GM23248 (cell line): ENCODE data around the gene LAP3. TPM values are rescaled to one million over a fixed set of nuclear protein-coding genes. Genes with fewer than 3 reads are reported as not detected.

Experiments used
- DNase-seq: peaks from one replicate; pipeline ENCODE4 v3.0.0-alpha.2; 2015
- H2AFZ ChIP-seq: fragments of 200-600 bp; sonication (generic); 2 replicates; pipeline ENCODE4 v1.6.1; 2016; ENCODE audit warnings: antibody characterized with exemption
- H3F3A ChIP-seq: fragments of 200-600 bp; sonication (generic); 2 replicates; pipeline ENCODE4 v1.6.1; 2016; ENCODE audit warnings: mild to moderate bottlenecking, antibody characterized with exemption, mixed run types; ENCODE audit not compliant: insufficient read depth
- H3K27ac ChIP-seq: fragments of 200-600 bp; sonication (generic); 2 replicates; pipeline ENCODE4 v1.5.1; 2016; ENCODE audit warnings: mild to moderate bottlenecking
- H3K27me3 ChIP-seq: fragments of 200-600 bp; sonication (generic); replicated peaks from 2 replicates; pipeline ENCODE4 v1.6.1; 2016; ENCODE audit warnings: mild to moderate bottlenecking; ENCODE audit not compliant: insufficient read depth
- H3K36me3 ChIP-seq: fragments of 200-600 bp; sonication (generic); 2 replicates; pipeline ENCODE4 v1.6.1; 2016; ENCODE audit warnings: low read depth, mild to moderate bottlenecking
- H3K4me1 ChIP-seq: fragments of 200-600 bp; sonication (generic); 2 replicates; pipeline ENCODE4 v1.6.1; 2016; ENCODE audit warnings: mild to moderate bottlenecking; ENCODE audit not compliant: insufficient read depth
- H3K4me2 ChIP-seq: fragments of 200-600 bp; sonication (generic); one replicate; pipeline ENCODE4 v1.6.1; 2016; ENCODE audit warnings: mild to moderate bottlenecking; ENCODE audit not compliant: unreplicated experiment
- H3K4me3 ChIP-seq: fragments of 200-600 bp; sonication (generic); 2 replicates; pipeline ENCODE4 v1.5.1; 2016; ENCODE audit warnings: mild to moderate bottlenecking
- H3K79me2 ChIP-seq: fragments of 200-600 bp; sonication (generic); 2 replicates; pipeline ENCODE4 v1.6.1; 2016; ENCODE audit warnings: mild to moderate bottlenecking; ENCODE audit not compliant: insufficient read depth
- H3K9ac ChIP-seq: fragments of 200-600 bp; sonication (generic); 2 replicates; pipeline ENCODE4 v1.6.1; 2016; ENCODE audit warnings: mild to moderate bottlenecking
- H3K9me2 ChIP-seq: fragments of 200-600 bp; sonication (generic); 2 replicates; pipeline ENCODE4 v1.6.1; 2016; ENCODE audit warnings: mixed run types, mild to moderate bottlenecking, moderate library complexity; ENCODE audit not compliant: insufficient read depth
- H3K9me3 ChIP-seq: fragments of 200-600 bp; sonication (generic); one replicate; pipeline ENCODE4 v1.6.1; 2017; ENCODE audit warnings: low read depth
- H4K20me1 ChIP-seq: fragments of 200-600 bp; sonication (generic); 2 replicates; pipeline ENCODE4 v1.6.0; 2016; ENCODE audit not compliant: insufficient read depth
- EZH2 ChIP-seq: fragments of 200-600 bp; sonication (generic); IDR thresholded peaks from 2 replicates; pipeline ENCODE4 v1.6.1; 2018; ENCODE audit warnings: antibody characterized with exemption, mild to moderate bottlenecking; ENCODE audit not compliant: insufficient read depth, poor library complexity, severe bottlenecking
- EZH2phosphoT487 ChIP-seq: fragments of 200-600 bp; sonication (generic); IDR thresholded peaks from 2 replicates; pipeline ENCODE4 v1.6.1; 2018; ENCODE audit warnings: antibody characterized with exemption, moderate library complexity, mild to moderate bottlenecking, low read depth; ENCODE audit not compliant: insufficient read depth
- WGBS, 2 experiments: methylation state at CpG; one replicate each; pipeline ENCODE4 v1.1.6; 2015 to 2017; ENCODE audit warnings: low lambda C conversion rate in 2 of 2, low coverage in 1 of 2; ENCODE audit errors: missing lambda C conversion rate in 2 of 2; 5-methylcytosine and 5-hydroxymethylcytosine counted together
- in situ Hi-C: fragments of 300-500 bp; cut with MboI; formaldehyde crosslinking; loops from 2 replicates; pipeline ENCODE4 v1.15.0; 2020
- polyA plus RNA-seq: library from polyadenylated mRNA; unstranded; fragments of >200 nt; fragmentation: Nextera tagmentation; extraction: Ambion mirVana; gene quantifications from 2 replicates; pipeline ENCODE4 v1.2.1, GENCODE V29; 2016
- total RNA-seq: library from RNA; depleted of rRNA; stranded (reverse); fragments of >200 nt; shearing (Covaris generic); gene quantifications from 2 replicates; pipeline ENCODE4 v1.2.3, GENCODE V29; 2014

The LAP3 gene
- total and polyA plus RNA-seq, 2 experiments from 2014 or later, result 60.7 to 75.4 TPM

DNA sequence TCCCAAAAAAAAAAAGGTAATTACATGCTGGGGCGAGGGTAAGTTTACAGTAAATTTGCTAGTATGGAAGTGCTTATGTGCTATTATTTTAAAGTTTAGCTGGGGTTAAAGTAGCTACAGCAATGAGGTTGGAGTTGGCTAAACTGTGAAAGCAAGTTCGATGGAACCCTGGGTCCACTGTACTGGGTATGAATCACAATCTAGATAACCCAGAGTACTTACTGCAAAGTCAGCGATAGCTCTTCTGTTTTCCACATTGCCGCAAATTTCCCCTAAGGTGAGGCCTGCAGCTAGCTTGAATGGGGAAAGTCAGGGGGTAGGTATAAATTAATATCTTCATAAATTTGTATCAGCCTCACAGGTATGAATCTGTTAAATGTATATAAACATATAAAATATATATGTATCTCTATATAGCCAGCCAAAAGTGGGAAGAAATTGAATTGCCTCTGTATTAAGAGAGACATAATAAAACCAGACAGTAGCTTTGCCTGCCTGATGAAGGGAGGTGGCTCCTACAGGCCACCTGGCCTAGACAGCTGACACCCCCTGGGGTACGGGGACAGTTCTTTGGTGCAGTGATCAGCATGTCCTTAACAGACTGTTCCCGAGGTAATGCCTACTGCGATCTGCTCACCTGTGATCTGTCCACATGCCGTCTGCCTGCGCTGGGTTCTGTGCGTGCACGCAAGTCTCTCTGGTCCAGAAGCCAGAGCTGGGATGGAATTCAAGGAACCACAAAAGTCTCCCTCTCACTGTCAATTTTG lies 31.4 kb upstream of the LAP3 start:
- no peak overlapping the region for H3K4me3 ChIP-seq
- no peaks in the 10 kb centered on the region for H3K9me3 ChIP-seq
- H3K36me3 ChIP-seq, result no peaks in the 10 kb centered on the region
- no peaks in the 10 kb centered on the region for H3F3A ChIP-seq
- H3K4me2 ChIP-seq, result no peak overlapping the region
- H3K79me2 ChIP-seq, result no peaks in the 10 kb centered on the region
- no peaks in the 10 kb centered on the region for H3K27me3 ChIP-seq
- H3K9ac ChIP-seq, result no peak overlapping the region
- WGBS, 2 experiments, result 64 to 66% methylated on average over 11 of the region's 11 CpGs
- DNase-seq, result no peak
- H2AFZ ChIP-seq, result no peak overlapping the region
- no peaks in the 10 kb centered on the region for H4K20me1 ChIP-seq
- no peaks in the 10 kb centered on the region for H3K9me2 ChIP-seq
- no peaks in the 10 kb centered on the region for H3K4me1 ChIP-seq
- in situ Hi-C loops, result no loop called here
- H3K27ac ChIP-seq, result no peak overlapping the region
- TF ChIP-seq EZH2 (no peak), EZH2phosphoT487 (no peak)

- 50 to 55% methylated on average over 9 to 10 of the region's 10 CpGs for WGBS, 2 experiments
- no peaks in the 10 kb centered on the region for H3K79me2 ChIP-seq
- no peak overlapping the region for H3K27ac ChIP-seq
- H4K20me1 ChIP-seq, result no peaks in the 10 kb centered on the region
- H3F3A ChIP-seq, result no peaks in the 10 kb centered on the region
- TF ChIP-seq EZH2phosphoT487 (no peak), EZH2 (no peak)
- H3K9me2 ChIP-seq, result no peaks in the 10 kb centered on the region
- H3K27me3 ChIP-seq, result no peaks in the 10 kb centered on the region
- no peak overlapping the region for H3K4me2 ChIP-seq
- H2AFZ ChIP-seq, result no peak overlapping the region
- no peaks in the 10 kb centered on the region for H3K9me3 ChIP-seq
- H3K9ac ChIP-seq, result no peak overlapping the region
- H3K4me1 ChIP-seq, result no peaks in the 10 kb centered on the region
- no peak for DNase-seq
- H3K36me3 ChIP-seq, result no peaks in the 10 kb centered on the region
- in situ Hi-C loops, result no loop called here
- no peak overlapping the region for H3K4me3 ChIP-seq
Measured at GRCh38 chr4:17546222-17546621, 30.8 kb upstream of the LAP3 start.

GRCh38 chr4:17546678-17547077 lies 30.3 kb upstream of the LAP3 start:
- H3F3A ChIP-seq, result no peaks in the 10 kb centered on the region
- H3K27ac ChIP-seq, result no peak overlapping the region
- in situ Hi-C loops, result no loop called here
- no peak for DNase-seq
- H3K9ac ChIP-seq, result no peak overlapping the region
- H3K27me3 ChIP-seq, result no peaks in the 10 kb centered on the region
- no peaks in the 10 kb centered on the region for H3K9me3 ChIP-seq
- H3K4me1 ChIP-seq, result no peaks in the 10 kb centered on the region
- no peaks in the 10 kb centered on the region for H4K20me1 ChIP-seq
- no peak overlapping the region for H3K4me2 ChIP-seq
- H3K4me3 ChIP-seq, result no peak overlapping the region
- no peak for TF ChIP-seq EZH2
- no peak for TF ChIP-seq EZH2phosphoT487
- H3K79me2 ChIP-seq, result no peaks in the 10 kb centered on the region
- H3K36me3 ChIP-seq, result no peaks in the 10 kb centered on the region
- no peak overlapping the region for H2AFZ ChIP-seq
- 76 to 80% methylated on average over 9 to 12 of the region's 12 CpGs for WGBS, 2 experiments
- no peaks in the 10 kb centered on the region for H3K9me2 ChIP-seq

DNA sequence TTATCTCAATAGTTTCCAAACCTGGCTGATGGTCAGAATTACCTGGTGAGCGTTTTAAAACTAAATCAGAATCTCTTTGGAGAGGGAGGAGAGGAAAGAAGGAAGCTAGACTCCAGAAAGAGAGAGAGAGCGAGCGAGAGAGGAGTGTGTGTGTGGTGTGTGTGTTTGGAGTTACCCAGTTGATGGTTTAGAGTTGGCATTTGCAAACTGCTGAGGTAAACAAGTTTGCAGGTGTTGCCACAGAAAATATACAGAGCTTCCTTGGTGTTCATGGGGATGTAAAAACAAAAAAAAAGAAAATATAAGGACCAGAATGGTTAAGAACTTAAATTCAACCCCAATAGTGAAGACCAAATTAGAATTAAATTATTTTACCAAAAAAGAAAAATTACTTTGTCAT lies 26.4 kb upstream of the LAP3 start:
- Histone ChIP-seq H3K4me2 (no peak overlapping the region), H3K79me2 (no peaks in the 10 kb centered on the region), H2AFZ (no peak overlapping the region), H3F3A (no peaks in the 10 kb centered on the region), H3K9me2 (no peaks in the 10 kb centered on the region), H3K9ac (no peak overlapping the region), H3K4me1 (no peaks in the 10 kb centered on the region), H3K9me3 (no peaks in the 10 kb centered on the region), H3K4me3 (no peak overlapping the region), H3K36me3 (no peaks in the 10 kb centered on the region), H4K20me1 (no peaks in the 10 kb centered on the region), H3K27me3 (no peaks in the 10 kb centered on the region), H3K27ac (no peak overlapping the region)
- DNase-seq, result no peak
- in situ Hi-C loops, result loop anchor here (25.0 kb wide), 2 partner anchors 262 to 1037 kb away; partner anchors contain the start of genes DCAF16 and NCAPG
- TF ChIP-seq EZH2phosphoT487 (no peak), EZH2 (no peak)
- 88 to 91% methylated on average over 3 of the region's 3 CpGs for WGBS, 2 experiments
